Heart left ventricle (tissue), 13 donors: Measurements from ENCODE around the gene RUFY4.

ENCODE experiments used
- CTCF ChIP-seq, 12 donors: fragments of 200-600 bp; sonication (generic) in 4 of 12; IDR thresholded peaks; one replicate each; pipeline versions ENCODE4 v1.5.0 to v1.8.0; 2018 to 2022; ENCODE audit warnings: antibody characterized with exemption in 12 of 12, mild to moderate bottlenecking in 5 of 12
- POLR2A ChIP-seq, 2 donors: fragments of 450-650 bp; IDR thresholded peaks; one replicate each; pipeline ENCODE4 v1.6.1; 2017; ENCODE audit warnings: antibody characterized with exemption in 2 of 2, mild to moderate bottlenecking in 2 of 2, moderate library complexity in 2 of 2
- donor health status: ischemic (EF 13 %, LVEDD 7.1; RV severe dilation, severe dysfunction).
- donor health status: DM: no; HTN: yes; CAD: no.
- donor health status: DM: no; HTN: no; CAD: no.
- donor health status: ischemic (EF 25% LVEDD 6.9; RV normal size, moderate dysfunction).
- donor health status: ischemic (EF 25% LVEDD 5.7; RV mildly dilated, moderate dysfunction).
- donor health status: ischemic (EF 35%, LVEDD 5.7; RV mildly dilated, moderate dysfunction).
- donor health status: nonischemic (EF 11% LVEDD 7.7; RV severe dilation, severe dysfunction).
- donor health status: DM: yes; HTN: yes; CAD: no.
- donor health status: PGD.
- donor health status: ischemic (EF 29% LVEDD 5.4; RV normal size, mild dysfunction).
- donor health status: nonischemic (EF 23%, LVEDD 6.1; RV moderate dilation, normal function).

- no peak for TF ChIP-seq CTCF (IDR thresholded peaks at IDR 0.05)
- TF ChIP-seq POLR2A (IDR thresholded peaks at IDR 0.05) = no peak
Observed at GRCh38 chr2:218059289-218059688, 9.8 kb upstream of the RUFY4 start.
